Thoracic aorta (tissue), 2 donors: ENCODE results near the gene MACROH2A1. TPM values are rescaled to one million over a fixed set of nuclear protein-coding genes. Genes with fewer than 3 reads are reported as not detected.

Experiments used
- ATAC-seq: fragments of 150-250 bp; one replicate; pipeline ENCODE4 v1.8.0; 2017; ENCODE audit warnings: low read depth; ENCODE audit not compliant: insufficient number of reproducible peaks, low FRiP score
- DNase-seq: peaks from one replicate; pipeline ENCODE4 v3.0.0-alpha.2; 2020; ENCODE audit warnings: low spot score
- H3K27ac ChIP-seq, 2 donors: fragments of 200-600 bp; sonication (generic); 1 replicate in 1 of 2; 2 replicates in 1 of 2; pipeline ENCODE4 v1.5.1; 2016; ENCODE audit warnings: mild to moderate bottlenecking in 2 of 2, moderate library complexity in 2 of 2
- H3K27me3 ChIP-seq: fragments of 200-600 bp; sonication (generic); replicated peaks from 2 replicates; pipeline ENCODE4 v1.6.0; 2016; ENCODE audit warnings: mild to moderate bottlenecking; ENCODE audit not compliant: insufficient read depth
- H3K36me3 ChIP-seq: fragments of 200-600 bp; sonication (generic); one replicate; pipeline ENCODE4 v1.5.1; 2016
- H3K4me1 ChIP-seq, 2 donors: fragments of 200-600 bp; sonication (generic); 1 replicate in 1 of 2; 2 replicates in 1 of 2; pipeline versions ENCODE4 v1.5.1 to v1.6.0; 2016; ENCODE audit warnings: low read depth in 2 of 2, mild to moderate bottlenecking in 1 of 2; ENCODE audit not compliant: control insufficient read depth in 1 of 2
- H3K4me3 ChIP-seq: fragments of 200-600 bp; sonication (generic); 2 replicates; pipeline ENCODE4 v1.5.1; 2016; ENCODE audit warnings: mild to moderate bottlenecking
- H3K9me3 ChIP-seq: fragments of 200-600 bp; sonication (generic); 2 replicates; pipeline ENCODE4 v1.5.1; 2016
- CTCF ChIP-seq: fragments of 200-600 bp; sonication (generic); IDR thresholded peaks from one replicate; pipeline ENCODE4 v1.5.1; 2019; ENCODE audit warnings: antibody characterized with exemption
- total RNA-seq, 2 donors: library from RNA; depleted of rRNA; stranded (reverse); fragments of >200 nt; gene quantifications; one replicate each; pipeline versions ENCODE4 v1.1.0 to v1.2.3, GENCODE V29; 2016

The MACROH2A1 gene
- total RNA-seq, 2 donors from 2014 or later: 153 to 192 TPM

GRCh38 chr5:135393229-135393628 lies 5.8 kb downstream of the MACROH2A1 start:
- ATAC-seq (no peak), DNase-seq (no peak)
- Histone ChIP-seq H3K27me3 (no peaks in the 10 kb centered on the region), H3K4me1 (peaks cover 20 to 43% of the 10 kb centered on the region in 2 donors), H3K27ac (no peak overlapping the region), H3K4me3 (no peak overlapping the region), H3K36me3 (peaks cover 8% of the 10 kb centered on the region), H3K9me3 (no peaks in the 10 kb centered on the region)
- no peak for TF ChIP-seq CTCF

GRCh38 chr5:135392256-135392655 lies 6.8 kb downstream of the MACROH2A1 start:
- H3K36me3 ChIP-seq: peaks cover 10% of the 10 kb centered on the region
- H3K4me1 ChIP-seq: peaks cover 22 to 38% of the 10 kb centered on the region in 2 donors
- DNase-seq (no peak), ATAC-seq (no peak)
- no peaks in the 10 kb centered on the region for H3K27me3 ChIP-seq
- peak overlapping the region in 1 of 2 donors; percentile 10 for H3K27ac ChIP-seq
- no peaks in the 10 kb centered on the region for H3K9me3 ChIP-seq
- H3K4me3 ChIP-seq: no peak overlapping the region
- no peak for TF ChIP-seq CTCF

- ATAC-seq: no peak
Observed at GRCh38 chr5:135391869-135392255, 7.2 kb downstream of the MACROH2A1 start.

GRCh38 chr5:135391116-135391868 lies 7.7 kb downstream of the MACROH2A1 start:
- TF ChIP-seq CTCF: no peak
- Histone ChIP-seq H3K27me3 (no peaks in the 10 kb centered on the region), H3K4me1 (peaks cover 27 to 38% of the 10 kb centered on the region in 2 donors), H3K27ac (peak overlapping the region in 1 of 2 donors; percentile 7), H3K36me3 (peaks cover 10% of the 10 kb centered on the region), H3K4me3 (no peak overlapping the region), H3K9me3 (no peaks in the 10 kb centered on the region)
- DNase-seq: no peak
- no peak for ATAC-seq

More at GRCh38 chr5:135391869-135392255, 7.2 kb downstream of the MACROH2A1 start:
- no peak overlapping the region for H3K4me3 ChIP-seq
- TF ChIP-seq CTCF: no peak
- peak overlapping the region in 1 of 2 donors; percentile 7 for H3K27ac ChIP-seq
- no peaks in the 10 kb centered on the region for H3K27me3 ChIP-seq
- DNase-seq: no peak
- H3K36me3 ChIP-seq: peaks cover 10% of the 10 kb centered on the region
- peaks cover 22 to 38% of the 10 kb centered on the region in 2 donors for H3K4me1 ChIP-seq
- H3K9me3 ChIP-seq: no peaks in the 10 kb centered on the region

- Histone ChIP-seq H3K4me1 (peaks cover 21 to 33% of the 10 kb centered on the region in 2 donors), H3K4me3 (no peak overlapping the region), H3K27ac (no peak overlapping the region), H3K36me3 (peaks cover 14% of the 10 kb centered on the region), H3K9me3 (no peaks in the 10 kb centered on the region), H3K27me3 (no peaks in the 10 kb centered on the region)
- DNase-seq (no peak), ATAC-seq (no peak)
- no peak for TF ChIP-seq CTCF
Observed at GRCh38 chr5:135388860-135389435, 10.1 kb downstream of the MACROH2A1 start.
